Peyer's patch (tissue), 4 donors: ENCODE data around the gene ZP2. TPM values are rescaled to one million over a fixed set of nuclear protein-coding genes. Genes with fewer than 3 reads are reported as not detected.

Experiments used
- DNase-seq, 3 donors: peaks; one replicate each; pipeline ENCODE4 v3.0.0-alpha.2; 2017 to 2019
- H3K27ac ChIP-seq, 4 donors: fragments of 200-600 bp; sonication (generic); one replicate each; pipeline ENCODE4 v1.5.1; 2016 to 2019
- H3K27me3 ChIP-seq, 2 donors: fragments of 200-600 bp; sonication (generic); one replicate each; pipeline ENCODE4 v1.5.1; 2019
- H3K36me3 ChIP-seq, 3 donors: fragments of 200-600 bp; sonication (generic); one replicate each; pipeline ENCODE4 v1.5.1; 2016 to 2019
- H3K4me1 ChIP-seq, 4 donors: fragments of 200-600 bp; sonication (generic); one replicate each; pipeline ENCODE4 v1.5.1; 2016 to 2019
- H3K4me3 ChIP-seq, 4 donors: fragments of 200-600 bp; sonication (generic); 1 replicate in 3 of 4; 2 replicates in 1 of 4; pipeline ENCODE4 v1.5.1; 2016 to 2019; ENCODE audit warnings: mild to moderate bottlenecking in 1 of 4
- H3K9me3 ChIP-seq, 4 donors: fragments of 200-600 bp; sonication (generic); one replicate each; pipeline ENCODE4 v1.5.1; 2016 to 2019; ENCODE audit warnings: mild to moderate bottlenecking in 1 of 4
- CTCF ChIP-seq, 6 experiments: fragments of 450-650 bp in 4 of 6; fragments of 200-600 bp in 2 of 6; sonication (generic) in 1 of 6; IDR thresholded peaks; one replicate each; pipeline ENCODE4 v1.5.1; 2017 to 2019; ENCODE audit warnings: antibody characterized with exemption in 6 of 6, mild to moderate bottlenecking in 3 of 6, moderate library complexity in 1 of 6
- POLR2A ChIP-seq, 2 donors: fragments of 450-650 bp; IDR thresholded peaks; one replicate each; pipeline ENCODE4 v1.5.1; 2017; ENCODE audit warnings: antibody characterized with exemption in 2 of 2, mild to moderate bottlenecking in 2 of 2, moderate library complexity in 2 of 2
- total RNA-seq, 4 donors: library from RNA; depleted of rRNA; stranded (reverse); fragments of >200 nt; gene quantifications; one replicate each; pipeline ENCODE4 v1.1.0, GENCODE V29; 2016

Gene ZP2
- total RNA-seq, 4 donors from 2014 or later = 0.54 to 2.3 TPM; not detected in 2

DNA sequence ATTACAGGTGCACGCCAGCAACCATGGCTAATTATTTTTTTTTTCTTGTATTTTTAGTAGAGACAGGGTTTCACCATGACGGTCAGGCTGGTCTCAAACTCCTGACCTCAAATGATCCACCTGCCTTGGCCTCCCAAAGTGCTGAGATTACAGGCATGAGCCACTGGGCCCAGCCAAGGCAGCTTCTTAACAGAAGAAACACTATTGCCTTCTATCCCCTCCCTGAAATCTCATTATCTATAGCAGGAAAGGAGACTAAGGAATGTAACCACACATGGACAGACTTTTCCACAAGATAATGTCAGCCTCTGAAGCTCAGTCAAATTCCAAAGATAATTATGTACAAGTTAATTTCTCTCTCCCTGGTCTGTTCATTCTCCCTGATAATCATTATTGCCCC lies 5.7 kb upstream of the ZP2 start:
- H3K4me3 ChIP-seq = no peak overlapping the region
- TF ChIP-seq POLR2A (IDR thresholded peaks at IDR 0.05) (no peak), CTCF (IDR thresholded peaks at IDR 0.05) (no peak)
- no peak for DNase-seq
- H3K36me3 ChIP-seq = no peaks in the 10 kb centered on the region
- H3K27me3 ChIP-seq = no peaks in the 10 kb centered on the region
- H3K9me3 ChIP-seq = no peaks in the 10 kb centered on the region
- H3K27ac ChIP-seq = no peak overlapping the region
- H3K4me1 ChIP-seq = no peaks in the 10 kb centered on the region

- Histone ChIP-seq H3K36me3 (no peaks in the 10 kb centered on the region), H3K27ac (no peak overlapping the region), H3K27me3 (no peaks in the 10 kb centered on the region), H3K9me3 (no peaks in the 10 kb centered on the region), H3K4me1 (no peaks in the 10 kb centered on the region), H3K4me3 (no peak overlapping the region)
- no peak for TF ChIP-seq CTCF (IDR thresholded peaks at IDR 0.05)
- no peak for TF ChIP-seq POLR2A (IDR thresholded peaks at IDR 0.05)
- no peak for DNase-seq
These were observed 2.7 kb upstream of the ZP2 start for GRCh38 chr16:21214086-21214485.

DNA sequence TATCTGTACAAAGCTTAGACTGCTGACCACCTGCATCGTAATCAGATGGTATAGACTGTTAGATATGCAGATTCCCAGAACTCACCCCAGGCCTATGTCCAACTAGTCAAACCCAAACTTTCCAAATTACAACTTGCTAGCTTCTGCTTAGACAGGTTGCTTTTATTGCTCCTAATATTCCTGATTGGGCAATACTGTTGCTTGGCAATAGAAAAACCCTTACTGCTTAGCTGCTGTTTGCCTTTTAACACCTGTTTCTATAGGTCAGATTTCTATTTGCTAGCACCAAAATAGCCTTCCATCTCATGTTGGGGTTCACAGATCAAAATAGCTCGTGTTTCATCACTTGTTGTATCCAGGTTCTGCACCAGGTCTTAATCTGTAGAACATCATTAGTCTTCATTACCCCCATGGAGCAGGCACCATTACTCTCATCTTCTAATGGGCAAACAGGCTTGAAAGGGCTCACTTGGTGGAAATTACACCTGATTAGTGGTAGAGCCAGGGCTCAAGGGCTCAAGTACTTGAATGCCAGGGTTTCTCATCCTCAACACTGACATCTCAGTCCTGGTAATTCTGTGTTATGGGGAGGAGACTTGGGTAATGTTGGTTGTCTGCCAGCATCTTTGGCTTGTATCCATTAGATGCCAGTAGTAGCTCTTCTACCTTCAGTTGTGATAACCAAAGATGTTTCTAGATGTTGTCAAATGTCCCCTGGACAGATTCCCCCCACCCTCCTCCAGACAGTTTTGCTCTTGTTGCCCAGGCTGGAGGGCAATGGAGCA lies 2.7 kb downstream of the ZP2 start:
- H3K36me3 ChIP-seq = no peaks in the 10 kb centered on the region
- H3K9me3 ChIP-seq = no peaks in the 10 kb centered on the region
- no peak for DNase-seq
- no peak overlapping the region for H3K4me3 ChIP-seq
- H3K27ac ChIP-seq = no peak overlapping the region
- H3K4me1 ChIP-seq = no peaks in the 10 kb centered on the region
- TF ChIP-seq POLR2A (IDR thresholded peaks at IDR 0.05) (no peak), CTCF (IDR thresholded peaks at IDR 0.05) (no peak)
- no peaks in the 10 kb centered on the region for H3K27me3 ChIP-seq

DNA sequence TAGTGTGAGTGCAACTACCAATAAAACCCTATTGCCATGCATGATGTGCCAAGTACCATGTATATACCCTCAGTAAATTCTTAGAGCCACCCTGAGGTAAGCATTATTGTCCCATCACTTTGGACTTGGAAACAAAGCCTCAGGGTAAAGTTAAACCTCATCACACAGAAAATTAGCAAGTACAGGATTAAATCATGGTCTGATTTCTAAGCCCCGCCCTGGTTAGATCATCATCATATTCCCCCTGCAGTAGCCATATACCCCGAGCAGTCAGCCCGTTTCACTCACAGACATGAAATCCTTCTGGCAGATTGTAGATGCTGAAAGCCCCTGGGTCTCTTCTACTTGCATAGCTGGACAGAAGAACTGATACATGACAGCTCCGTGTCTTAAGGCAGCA lies 4.8 kb downstream of the ZP2 start:
- no peak for DNase-seq
- Histone ChIP-seq H3K27ac (no peak overlapping the region), H3K36me3 (no peaks in the 10 kb centered on the region), H3K9me3 (no peaks in the 10 kb centered on the region), H3K27me3 (no peaks in the 10 kb centered on the region), H3K4me1 (peaks cover 0 to 5% (median 0%) of the 10 kb centered on the region in 4 donors), H3K4me3 (no peak overlapping the region)
- no peak for TF ChIP-seq CTCF (IDR thresholded peaks at IDR 0.05)

GRCh38 chr16:21205303-21205702 lies 6.1 kb downstream of the ZP2 start:
- Histone ChIP-seq H3K4me1 (peaks cover 0 to 7% (median 2%) of the 10 kb centered on the region in 4 donors), H3K9me3 (no peaks in the 10 kb centered on the region), H3K27ac (no peak overlapping the region), H3K4me3 (no peak overlapping the region), H3K36me3 (no peaks in the 10 kb centered on the region), H3K27me3 (no peaks in the 10 kb centered on the region)
- DNase-seq = no peak
- TF ChIP-seq CTCF (IDR thresholded peaks at IDR 0.05) = no peak
- no peak for TF ChIP-seq POLR2A (IDR thresholded peaks at IDR 0.05)
